HepG2 (cell line): Measurements from ENCODE around the gene PFKL. TPM values are rescaled to one million over a fixed set of nuclear protein-coding genes. Genes with fewer than 3 reads are reported as not detected.

ENCODE experiments used
- GMEB1 ChIP-seq: sonication (generic); formaldehyde crosslinking; IDR thresholded peaks from 2 replicates; pipeline ENCODE4 v1.5.1; 2020; ENCODE audit warnings: missing genetic modification reagents, mild to moderate bottlenecking, borderline replicate concordance
- HMGXB3 ChIP-seq: sonication (generic); formaldehyde crosslinking; IDR thresholded peaks from 2 replicates; pipeline ENCODE4 v1.4.0; 2020; ENCODE audit warnings: missing genetic modification reagents, borderline replicate concordance
- IRF9 ChIP-seq: sonication (generic); formaldehyde crosslinking; IDR thresholded peaks from 2 replicates; pipeline ENCODE4 v1.8.0; 2022; ENCODE audit warnings: missing genetic modification reagents, mild to moderate bottlenecking, borderline replicate concordance
- KLF9 ChIP-seq: IDR thresholded peaks from 2 replicates; pipeline ENCODE4 v1.6.1; 2016; ENCODE audit warnings: low read depth
- MTA1 ChIP-seq: sonication (generic); formaldehyde crosslinking; IDR thresholded peaks from 2 replicates; pipeline ENCODE4 v1.4.0; 2020; ENCODE audit warnings: missing genetic modification reagents, mild to moderate bottlenecking, borderline replicate concordance
- NPAS2 ChIP-seq: sonication (generic); formaldehyde crosslinking; IDR thresholded peaks from 2 replicates; pipeline ENCODE4 v1.8.0; 2022; ENCODE audit warnings: mild to moderate bottlenecking, missing genetic modification reagents, borderline replicate concordance
- PHF21A ChIP-seq: sonication (generic); formaldehyde crosslinking; IDR thresholded peaks from 2 replicates; pipeline ENCODE4 v1.5.0; 2020; ENCODE audit warnings: mild to moderate bottlenecking, missing genetic modification reagents
- SOX5 ChIP-seq: IDR thresholded peaks from 2 replicates; pipeline ENCODE4 v1.6.1; 2016; ENCODE audit warnings: borderline replicate concordance
- ZMYM4 ChIP-seq: sonication (generic); formaldehyde crosslinking; IDR thresholded peaks from 2 replicates; pipeline ENCODE4 v1.8.1; 2023; ENCODE audit warnings: mild to moderate bottlenecking, missing genetic modification reagents
- ZNF12 ChIP-seq: sonication (generic); formaldehyde crosslinking; IDR thresholded peaks from 2 replicates; pipeline ENCODE4 v1.5.0; 2020; ENCODE audit warnings: missing genetic modification reagents
- ZNF124 ChIP-seq: sonication (generic); formaldehyde crosslinking; IDR thresholded peaks from 2 replicates; pipeline ENCODE4 v1.4.0; 2020; ENCODE audit warnings: missing genetic modification reagents
- ZNF276 ChIP-seq: sonication (generic); formaldehyde crosslinking; IDR thresholded peaks from 2 replicates; pipeline ENCODE4 v1.4.0; 2020; ENCODE audit warnings: mild to moderate bottlenecking, low read depth, missing genetic modification reagents
- ZNF281 ChIP-seq: sonication (generic); formaldehyde crosslinking; IDR thresholded peaks from 2 replicates; pipeline ENCODE4 v1.4.0; 2020; ENCODE audit warnings: missing genetic modification reagents, borderline replicate concordance
- ZNF343 ChIP-seq: sonication (generic); formaldehyde crosslinking; IDR thresholded peaks from 2 replicates; pipeline ENCODE4 v1.4.0; 2020; ENCODE audit warnings: mild to moderate bottlenecking, missing genetic modification reagents
- ZNF782 ChIP-seq: sonication (generic); formaldehyde crosslinking; IDR thresholded peaks from 2 replicates; pipeline ENCODE4 v1.4.0; 2020; ENCODE audit warnings: missing genetic modification reagents, mild to moderate bottlenecking, borderline replicate concordance
- polyA plus RNA-seq, 8 experiments: library from polyadenylated mRNA; depleted of rRNA in 3 of 8; stranded (reverse) in 7 of 8; unstranded in 1 of 8; fragments of >200 nt; fragmentation: Illumina TruSeq in 4 of 8; extraction: Trizol in 4 of 8; gene quantifications; 2 replicates each; pipeline versions ENCODE4 v1.2.1 to v1.2.3, GENCODE V29; 2011 to 2016; ENCODE audit warnings: low read depth in 4 of 8, missing spikeins in 1 of 8, mixed read lengths in 1 of 8; ENCODE audit not compliant: insufficient read depth in 1 of 8
- total RNA-seq, 5 experiments: library from RNA; depleted of rRNA; stranded (reverse); fragments of >200 nt; fragmentation: Illumina TruSeq; extraction: Trizol; gene quantifications; 2 replicates each; pipeline ENCODE4 v1.2.3, GENCODE V29; 2016; ENCODE audit warnings: low read depth in 1 of 5

PFKL gene
- total and polyA plus RNA-seq, 2 of the 13 experiments (the other 11 are each of a cell fraction or from before 2014, with no cell fraction given) = 92.8 to 106 TPM

- TF ChIP-seq HMGXB3 (CRISPR knock-in tag) (peak; percentile 78), NPAS2 (no peak), ZNF782 (peak; percentile 83; the same call in 1 of the 2 replicates), PHF21A (CRISPR knock-in tag) (peak; percentile 74; the same call in 1 of the 2 replicates), ZNF281 (CRISPR knock-in tag) (no peak; the same call in 1 of the 2 replicates), KLF9 (CRISPR knock-in tag) (no peak), SOX5 (CRISPR knock-in tag) (peak; percentile 31; the same call in 1 of the 2 replicates), ZMYM4 (CRISPR knock-in tag) (peak; percentile 88), MTA1 (CRISPR knock-in tag) (peak; percentile 75; the same call in 1 of the 2 replicates), GMEB1 (CRISPR knock-in tag) (peak; percentile 90), IRF9 (CRISPR knock-in tag) (peak; percentile 72; the same call in 1 of the 2 replicates), ZNF12 (CRISPR knock-in tag) (0 out of 2 replicates have a peak, but pooled peaks have one; percentile 33), ZNF124 (CRISPR knock-in tag) (peak; percentile 34; the same call in 1 of the 2 replicates), ZNF343 (CRISPR knock-in tag) (peak; percentile 90), ZNF276 (CRISPR knock-in tag) (peak; percentile 68; the same call in 1 of the 2 replicates)
Observed at GRCh38 chr21:44338971-44339910, 39.4 kb downstream of the PFKL start, which contains the start of gene CFAP410 (continued).
